GM19324 (cell line): Measurements from ENCODE around the gene DEFB110.

Experiments used
- ATAC-seq: cut with Tn5 transposase; IDR thresholded peaks from one replicate; pipeline ENCODE4 v1.9.1; 2021; ENCODE audit warnings: mild to moderate bottlenecking, moderate library complexity; ENCODE audit not compliant: unreplicated experiment, low FRiP score

Gene DEFB110

GRCh38 chr6:50021894-50022293 is at the start of gene DEFB110:
Gene DEFB110, minus strand, starts transcription at chr6:50021994. Its CDS starts 59 bp downstream, at chr6:50021935.
- no peak for ATAC-seq

- ATAC-seq: no peak
These were observed 48.3 kb upstream of the DEFB110 start for GRCh38 chr6:50070101-50070500.

- no peak for ATAC-seq
These were observed 40.3 kb upstream of the DEFB110 start for GRCh38 chr6:50062051-50062450.

GRCh38 chr6:50056242-50056641 is 34.4 kb upstream of the DEFB110 start:
- ATAC-seq: no peak

- no peak for ATAC-seq
These were observed 28.0 kb upstream of the DEFB110 start, which contains the start of gene DEFB112 for GRCh38 chr6:50049829-50050228. Gene DEFB112, minus strand, starts transcription at chr6:50049929. Its CDS starts 60 bp downstream, at chr6:50049869.

- no peak for ATAC-seq
These were observed 25.2 kb upstream of the DEFB110 start for GRCh38 chr6:50047026-50047425.

GRCh38 chr6:50030777-50031562 is 9.2 kb upstream of the DEFB110 start:
- ATAC-seq: peak; percentile 78

- no peak for ATAC-seq
These were observed 8.6 kb upstream of the DEFB110 start for GRCh38 chr6:50030350-50030749.

GRCh38 chr6:50025258-50025657 is 3.5 kb upstream of the DEFB110 start:
- no peak for ATAC-seq

GRCh38 chr6:50007819-50008218 is 14.0 kb downstream of the DEFB110 start:
- no peak for ATAC-seq

- no peak for ATAC-seq
These were observed 18.7 kb downstream of the DEFB110 start for GRCh38 chr6:50003139-50003538.

GRCh38 chr6:49995278-49995677 is 26.5 kb downstream of the DEFB110 start:
- ATAC-seq: no peak

GRCh38 chr6:49988900-49989299 is 32.9 kb downstream of the DEFB110 start:
- ATAC-seq: no peak

GRCh38 chr6:49987749-49988148 is 34.0 kb downstream of the DEFB110 start:
- ATAC-seq: no peak

GRCh38 chr6:49986551-49986950 is 35.2 kb downstream of the DEFB110 start:
- no peak for ATAC-seq

- ATAC-seq: no peak
These were observed 39.7 kb downstream of the DEFB110 start for GRCh38 chr6:49982046-49982445.

- ATAC-seq: peak; percentile 44
These were observed 40.9 kb downstream of the DEFB110 start for GRCh38 chr6:49980898-49981297.

- peak; percentile 53 for ATAC-seq
These were observed 42.2 kb downstream of the DEFB110 start for GRCh38 chr6:49979584-49979983.

- ATAC-seq: peak; percentile 56
These were observed 43.2 kb downstream of the DEFB110 start for GRCh38 chr6:49978332-49979226.

- ATAC-seq: no peak
These were observed 52.2 kb downstream of the DEFB110 start, which contains the start of gene DEFB113 for GRCh38 chr6:49969605-49970004. Gene DEFB113, minus strand, starts transcription at chr6:49969625. Its CDS starts 0 bp downstream, at chr6:49969625.
